ENCODE results near the gene CRYBB3.

- TF ChIP-seq POLR2A (IDR thresholded peaks at IDR 0.05) (no peak), CTCF (IDR thresholded peaks at IDR 0.05) (no peak)
Measured at GRCh38 chr22:25159028-25159427, 40.6 kb upstream of the CRYBB3 start.
